GM20000 (cell line): ENCODE data around the gene HOXC12.

Source experiments
- DNase-seq: peaks from one replicate; pipeline ENCODE4 v3.0.0; 2012; ENCODE audit warnings: low spot score
- CTCF ChIP-seq: IDR thresholded peaks from 2 replicates; pipeline ENCODE4 v1.5.1; 2012; ENCODE audit warnings: mild to moderate bottlenecking, control low read depth; ENCODE audit errors: extremely low read depth, missing control alignments

HOXC12 gene

GRCh38 chr12:53950437-53950773, 4.3 kb upstream of the HOXC12 start:
- no peak for TF ChIP-seq CTCF
- no peak for DNase-seq

- no peak for DNase-seq
- TF ChIP-seq CTCF: no peak
These were observed 3.7 kb upstream of the HOXC12 start for GRCh38 chr12:53950789-53951576.

GRCh38 chr12:53951577-53952334, 2.9 kb upstream of the HOXC12 start:
- no peak for TF ChIP-seq CTCF
- no peak for DNase-seq

GRCh38 chr12:53952335-53952694, 2.4 kb upstream of the HOXC12 start:
- DNase-seq: no peak
- no peak for TF ChIP-seq CTCF

GRCh38 chr12:53952871-53953734, 1.6 kb upstream of the HOXC12 start:
- TF ChIP-seq CTCF: no peak
- no peak for DNase-seq

- no peak for DNase-seq
- TF ChIP-seq CTCF: no peak
These were observed 641 bp upstream of the HOXC12 start for GRCh38 chr12:53953831-53954693.
